Kidney (tissue), 14 donors: ENCODE results near the gene ARMH3. TPM values are rescaled to one million over a fixed set of nuclear protein-coding genes. Genes with fewer than 3 reads are reported as not detected.
"Not testable (repeated sequence)": the region's sequence is repeated elsewhere in the genome, so short reads cannot be mapped to it uniquely, and the experiment has no call there.

Source experiments
- DNase-seq, 5 donors: peaks; one replicate each; pipeline ENCODE4 v3.0.0-alpha.2; 2013 to 2020
- FAIRE-seq: peaks from 2 replicates; lab custom pipeline; 2012; peaks lifted over from hg19 to GRCh38; lab: Jason Lieb, UNC
- H3K27ac ChIP-seq, 2 donors: one replicate each; pipeline ENCODE4 v1.7.0; 2013; ENCODE audit warnings: low read depth in 2 of 2, low read length in 2 of 2, inconsistent platforms in 1 of 2
- H3K27me3 ChIP-seq: one replicate; pipeline ENCODE4 v1.7.1; 2013; ENCODE audit warnings: low read length, inconsistent platforms; ENCODE audit not compliant: control insufficient read depth, insufficient read depth
- H3K36me3 ChIP-seq, 3 donors: one replicate each; pipeline versions ENCODE4 v1.7.0 to v1.7.1; 2013; ENCODE audit warnings: low read length in 3 of 3, control low read depth in 1 of 3, inconsistent platforms in 1 of 3; ENCODE audit not compliant: insufficient read depth in 3 of 3, control insufficient read depth in 2 of 3
- H3K4me1 ChIP-seq, 3 donors: one replicate each; pipeline versions ENCODE4 v1.7.0 to v1.7.1; 2013; ENCODE audit warnings: low read length in 3 of 3, inconsistent platforms in 1 of 3, low read depth in 1 of 3; ENCODE audit not compliant: control insufficient read depth in 2 of 3, insufficient read depth in 2 of 3
- H3K4me3 ChIP-seq, 3 donors: one replicate each; pipeline versions ENCODE4 v1.7.0 to v1.8.1; 2013; ENCODE audit warnings: low read length in 3 of 3, control low read depth in 1 of 3, inconsistent platforms in 1 of 3
- H3K9ac ChIP-seq, 3 donors: one replicate each; pipeline versions ENCODE4 v1.7.0 to v1.7.1; 2013; ENCODE audit warnings: low read length in 3 of 3, control low read depth in 1 of 3, inconsistent platforms in 1 of 3
- H3K9me3 ChIP-seq, 3 donors: one replicate each; pipeline versions ENCODE4 v1.7.0 to v1.7.1; 2013; ENCODE audit warnings: low read length in 3 of 3, control low read depth in 1 of 3, inconsistent platforms in 1 of 3; ENCODE audit not compliant: control insufficient read depth in 2 of 3, insufficient read depth in 1 of 3
- intact Hi-C: fragments of 100-400 bp; cut with DNase I; formaldehyde crosslinking; loops from one replicate; pipeline ENCODE4 v1.11.1; 2022
- polyA plus RNA-seq: library from polyadenylated mRNA; stranded (reverse); fragments of 350-450 nt; fragmentation: Illumina TruSeq; extraction: RNeasy Lipid Tissue Mini Kit (QIAGEN cat#74804); gene quantifications from one replicate; pipeline ENCODE4 v1.2.3, GENCODE V29; 2014; ENCODE audit warnings: low read depth, low replicate concordance; ENCODE audit not compliant: insufficient read depth
- total RNA-seq: library from RNA; stranded (reverse); fragmentation: NEBNext Ultra II Directional; extraction: Animal tissue kit (Norgen Biotek cat#: 25700); gene quantifications from one replicate; pipeline ENCODE4 v1.2.1, GENCODE V29; 2021
- TF ChIP-seq, protein P1 (sequence below): IDR thresholded peaks from 3 replicates; pipeline ENCODE4 v1.5.1; 2012; ENCODE audit warnings: mild to moderate bottlenecking, moderate library complexity, borderline replicate concordance; ENCODE audit not compliant: insufficient read depth; ENCODE audit errors: extremely low read depth
- donor health status: control.
- donor health status: control.
- donor health status: control.
- donor health status: control.
- donor health status: control.
- donor health status: DM: yes; HTN: yes; CAD: no.
- donor health status: Normal renal cell carcinoma (clear cell type).

ARMH3 gene
- total and polyA plus RNA-seq, 2 donors from 2014 or later = 14.0 to 26.1 TPM

DNA sequence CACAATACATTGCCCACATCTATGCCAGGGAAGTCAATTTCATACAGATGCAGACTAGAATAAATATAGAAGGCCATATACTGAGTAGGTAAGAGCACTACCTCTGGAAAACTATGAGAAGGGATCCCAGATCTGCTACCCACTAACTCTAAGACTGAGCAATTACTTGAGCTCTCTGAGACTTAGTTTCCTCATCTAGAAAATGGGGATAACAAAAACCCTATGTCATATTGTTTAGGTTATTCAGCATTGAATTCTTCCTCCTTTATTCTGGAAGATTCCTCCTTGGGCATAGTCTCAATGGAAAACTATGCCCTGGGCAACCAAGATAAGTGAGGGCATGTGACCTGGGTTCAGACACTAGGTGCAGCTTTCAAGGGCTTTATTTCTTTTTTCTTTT lies 4.0 kb upstream of the ARMH3 start:
- H3K27me3 ChIP-seq = no peaks in the 10 kb centered on the region
- H3K9ac ChIP-seq = no peak overlapping the region
- DNase-seq (no peak), FAIRE-seq (no peak)
- no peak overlapping the region for H3K4me3 ChIP-seq
- no peaks in the 10 kb centered on the region for H3K36me3 ChIP-seq
- no peaks in the 10 kb centered on the region for H3K4me1 ChIP-seq
- H3K9me3 ChIP-seq = no peaks in the 10 kb centered on the region
- intact Hi-C loops = no loop called here
- TF ChIP-seq, protein P1, sequence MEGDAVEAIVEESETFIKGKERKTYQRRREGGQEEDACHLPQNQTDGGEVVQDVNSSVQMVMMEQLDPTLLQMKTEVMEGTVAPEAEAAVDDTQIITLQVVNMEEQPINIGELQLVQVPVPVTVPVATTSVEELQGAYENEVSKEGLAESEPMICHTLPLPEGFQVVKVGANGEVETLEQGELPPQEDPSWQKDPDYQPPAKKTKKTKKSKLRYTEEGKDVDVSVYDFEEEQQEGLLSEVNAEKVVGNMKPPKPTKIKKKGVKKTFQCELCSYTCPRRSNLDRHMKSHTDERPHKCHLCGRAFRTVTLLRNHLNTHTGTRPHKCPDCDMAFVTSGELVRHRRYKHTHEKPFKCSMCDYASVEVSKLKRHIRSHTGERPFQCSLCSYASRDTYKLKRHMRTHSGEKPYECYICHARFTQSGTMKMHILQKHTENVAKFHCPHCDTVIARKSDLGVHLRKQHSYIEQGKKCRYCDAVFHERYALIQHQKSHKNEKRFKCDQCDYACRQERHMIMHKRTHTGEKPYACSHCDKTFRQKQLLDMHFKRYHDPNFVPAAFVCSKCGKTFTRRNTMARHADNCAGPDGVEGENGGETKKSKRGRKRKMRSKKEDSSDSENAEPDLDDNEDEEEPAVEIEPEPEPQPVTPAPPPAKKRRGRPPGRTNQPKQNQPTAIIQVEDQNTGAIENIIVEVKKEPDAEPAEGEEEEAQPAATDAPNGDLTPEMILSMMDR = no peak
- no peak overlapping the region for H3K27ac ChIP-seq

DNA sequence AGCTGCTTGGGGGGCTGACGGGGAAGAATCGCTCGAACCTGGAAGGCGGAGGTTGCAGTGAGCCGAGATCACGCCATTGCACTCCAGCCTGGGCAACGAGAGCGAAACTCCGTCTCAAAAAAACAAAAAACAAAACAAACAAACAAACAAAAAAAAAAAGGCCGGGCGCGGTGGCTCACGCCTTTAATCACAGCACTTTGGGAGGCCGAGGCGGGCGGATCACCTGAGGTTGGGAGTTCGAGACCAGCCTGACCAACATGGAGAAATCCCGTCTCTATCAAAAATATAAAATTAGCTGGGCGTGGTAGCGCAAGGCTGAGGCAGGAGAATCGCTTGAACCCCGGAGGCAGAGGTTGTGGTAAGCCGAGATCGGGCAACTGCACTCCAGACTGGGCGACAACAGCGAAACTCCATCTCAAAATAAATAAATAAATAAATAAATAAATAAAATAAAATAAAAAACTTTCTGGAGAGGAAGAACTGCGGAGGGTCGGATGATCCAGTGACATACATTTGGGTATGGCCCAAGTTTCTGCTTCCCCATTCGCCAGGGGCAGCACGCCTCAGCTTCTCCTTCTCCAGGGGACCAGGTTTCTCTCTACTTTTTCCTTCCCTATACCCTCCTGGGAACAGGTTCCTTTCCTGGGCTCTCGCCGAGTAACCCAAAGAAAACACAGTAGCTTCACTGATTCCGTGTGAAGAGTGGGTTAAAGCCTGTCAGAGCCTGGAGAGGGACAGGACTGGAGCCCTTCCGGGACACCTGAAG lies 909 bp downstream of the ARMH3 start:
- H3K36me3 ChIP-seq, H3K9me3 ChIP-seq, H3K27me3 ChIP-seq, H3K4me1 ChIP-seq, FAIRE-seq, intact Hi-C loops: not testable (repeated sequence)
- DNase-seq = peak in 1 of 5 donors; percentile 67
- H3K9ac ChIP-seq = peak overlapping the region; percentile 43 to 96 (median 93)
- peak overlapping the region; percentile 82 to 97 (median 96) for H3K4me3 ChIP-seq
- peak overlapping the region; percentile 86 to 91 for H3K27ac ChIP-seq

DNA sequence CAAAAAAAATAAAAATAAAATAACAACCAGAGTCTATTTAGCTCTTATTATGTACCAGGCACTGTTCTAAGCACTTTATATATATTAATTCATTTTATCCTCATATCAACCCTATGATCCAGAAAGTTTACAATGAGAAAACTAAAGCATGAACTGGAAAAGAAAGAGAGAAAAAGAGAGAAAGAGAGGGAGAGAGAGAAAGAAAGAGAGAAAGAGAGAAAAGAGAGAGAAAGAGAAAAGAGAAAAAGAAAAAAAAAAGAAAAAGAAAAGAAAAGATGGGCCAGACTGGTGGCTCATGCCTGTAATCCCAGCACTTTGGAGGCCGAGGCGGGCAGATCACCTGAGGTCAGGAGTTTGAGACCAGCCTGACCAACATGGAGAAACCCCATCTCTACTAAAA lies 9.9 kb downstream of the ARMH3 start:
- Histone ChIP-seq H3K27ac (no peak overlapping the region), H3K9ac (no peak overlapping the region), H3K4me1 (no peaks in the 10 kb centered on the region), H3K4me3 (no peak overlapping the region), H3K9me3 (no peaks in the 10 kb centered on the region), H3K36me3 (no peaks in the 10 kb centered on the region), H3K27me3 (no peaks in the 10 kb centered on the region)
- no peak for FAIRE-seq
- intact Hi-C loops = no loop called here
- TF ChIP-seq, protein P1 = no peak
- DNase-seq = no peak

DNA sequence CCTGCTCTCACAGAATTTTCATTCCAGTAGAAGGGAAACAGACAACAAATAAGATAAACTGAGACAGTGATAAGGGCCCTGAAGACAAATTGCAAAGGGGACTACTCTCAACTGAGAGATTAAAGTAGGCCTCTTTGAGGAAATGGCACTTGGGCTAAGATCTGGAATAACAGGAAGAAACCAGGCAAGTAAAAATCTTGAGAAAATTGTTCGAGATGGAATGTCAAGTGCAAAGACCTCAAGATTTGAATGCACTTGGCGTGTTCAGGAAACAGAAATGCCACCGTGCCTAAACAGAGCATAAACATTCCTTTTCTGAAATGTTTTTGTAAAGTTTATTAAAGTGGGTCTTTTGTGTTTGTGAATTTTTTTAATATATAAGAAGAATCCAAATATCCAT lies 10.7 kb downstream of the ARMH3 start:
- Histone ChIP-seq H3K27ac (no peak overlapping the region), H3K9ac (no peak overlapping the region), H3K4me1 (peaks cover 0 to 2% (median 0%) of the 10 kb centered on the region in 3 donors), H3K27me3 (no peaks in the 10 kb centered on the region), H3K36me3 (no peaks in the 10 kb centered on the region), H3K9me3 (no peaks in the 10 kb centered on the region), H3K4me3 (no peak overlapping the region)
- FAIRE-seq (no peak), DNase-seq (no peak)
- intact Hi-C loops = no loop called here
- TF ChIP-seq, protein P1 = no peak
